NB4 (cell line): Measurements from ENCODE around the gene DAPK1.

Experiments
- DNase-seq: peaks from one replicate; pipeline ENCODE4 v3.0.0; 2010; ENCODE audit warnings: low read depth
- H3K4me3 ChIP-seq: one replicate; pipeline ENCODE4 v1.5.1; 2011; ENCODE audit warnings: mild to moderate bottlenecking, low read depth, low read length, moderate library complexity
- CTCF ChIP-seq: IDR thresholded peaks from one replicate; pipeline ENCODE4 v1.5.1; 2012; ENCODE audit warnings: low read depth, low read length
- MAX ChIP-seq: IDR thresholded peaks from 2 replicates; pipeline ENCODE4 v1.6.1; 2011; ENCODE audit warnings: low read depth, low read length
- MYC ChIP-seq: IDR thresholded peaks from 2 replicates; pipeline ENCODE4 v1.6.1; 2011; ENCODE audit warnings: low read depth, low read length
- POLR2A ChIP-seq: IDR thresholded peaks from 2 replicates; pipeline ENCODE4 v1.6.1; 2011; ENCODE audit warnings: mild to moderate bottlenecking; ENCODE audit not compliant: insufficient read length; ENCODE audit errors: extremely low read depth

Gene DAPK1

GRCh38 chr9:87686520-87687090 is 188.9 kb downstream of the DAPK1 start:
- H3K4me3 ChIP-seq: no peak overlapping the region
- no peak for DNase-seq
- TF ChIP-seq MYC (no peak), MAX (no peak), CTCF (no peak), POLR2A (no peak)

- no peak for DNase-seq
- TF ChIP-seq MYC (no peak), CTCF (no peak), POLR2A (no peak), MAX (no peak)
- no peak overlapping the region for H3K4me3 ChIP-seq
These were observed 189.5 kb downstream of the DAPK1 start for GRCh38 chr9:87687207-87687606.

DNA sequence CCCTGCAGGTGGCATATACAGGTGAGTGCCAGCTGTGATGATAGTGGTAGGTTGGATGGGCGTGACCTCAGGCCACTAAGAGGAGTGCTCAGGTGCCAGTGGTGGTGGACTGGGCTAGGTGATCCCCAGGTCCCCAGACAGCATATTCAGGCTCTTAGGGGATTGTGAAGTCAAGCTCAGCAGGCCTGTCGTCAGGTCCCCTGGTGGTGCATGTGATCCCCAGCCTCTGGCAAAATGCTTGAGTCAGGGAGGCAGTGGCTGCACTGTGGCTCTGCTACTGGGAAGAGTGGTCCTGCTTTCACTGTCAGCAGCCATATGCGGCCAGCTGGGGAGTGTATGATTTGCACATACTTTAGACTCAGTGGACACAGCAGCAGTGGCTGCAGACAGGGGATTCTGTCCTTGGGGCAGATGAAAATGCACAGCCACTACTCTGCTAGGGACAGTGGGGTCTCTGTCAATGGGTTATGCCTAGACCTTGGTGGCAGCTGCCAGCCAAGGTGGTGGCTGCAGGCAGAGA is 196.6 kb downstream of the DAPK1 start:
- TF ChIP-seq POLR2A (no peak), CTCF (no peak), MAX (no peak), MYC (no peak)
- no peak for DNase-seq
- no peak overlapping the region for H3K4me3 ChIP-seq

DNA sequence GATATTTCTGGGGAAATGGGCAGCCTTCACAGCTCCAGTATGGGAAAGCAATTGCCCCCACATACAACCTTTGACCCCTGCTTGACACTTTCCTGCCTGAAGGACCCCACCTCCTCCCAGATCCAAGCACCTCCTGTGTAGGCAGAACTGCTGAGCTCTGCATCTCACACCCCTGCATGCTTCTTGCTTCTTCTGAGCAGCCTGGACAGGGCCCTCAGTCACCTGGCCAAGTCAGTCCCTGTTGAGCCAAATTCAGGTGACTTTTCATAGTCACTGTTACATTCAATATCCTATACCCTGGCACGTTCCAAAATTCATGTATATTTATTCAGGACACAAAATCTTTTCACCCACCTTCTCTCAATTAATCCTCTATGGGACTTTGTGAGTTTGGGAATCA is 197.9 kb downstream of the DAPK1 start:
- H3K4me3 ChIP-seq: no peak overlapping the region
- no peak for TF ChIP-seq CTCF
- TF ChIP-seq POLR2A: no peak
- no peak for TF ChIP-seq MAX
- no peak for TF ChIP-seq MYC
- no peak for DNase-seq

- DNase-seq: no peak
- TF ChIP-seq MYC (no peak), POLR2A (no peak), MAX (no peak), CTCF (no peak)
- no peak overlapping the region for H3K4me3 ChIP-seq
These were observed 199.0 kb downstream of the DAPK1 start for GRCh38 chr9:87696641-87697040.
